SK-N-DZ (cell line): ENCODE measurements around the gene B4GALT6.

ENCODE experiments used
- DNase-seq: peaks from one replicate; pipeline ENCODE4 v3.0.0-alpha.2; 2015; ENCODE audit warnings: low spot score

The B4GALT6 gene

GRCh38 chr18:31694297-31694696, 9.9 kb upstream of the B4GALT6 start:
- no peak for DNase-seq

DNA sequence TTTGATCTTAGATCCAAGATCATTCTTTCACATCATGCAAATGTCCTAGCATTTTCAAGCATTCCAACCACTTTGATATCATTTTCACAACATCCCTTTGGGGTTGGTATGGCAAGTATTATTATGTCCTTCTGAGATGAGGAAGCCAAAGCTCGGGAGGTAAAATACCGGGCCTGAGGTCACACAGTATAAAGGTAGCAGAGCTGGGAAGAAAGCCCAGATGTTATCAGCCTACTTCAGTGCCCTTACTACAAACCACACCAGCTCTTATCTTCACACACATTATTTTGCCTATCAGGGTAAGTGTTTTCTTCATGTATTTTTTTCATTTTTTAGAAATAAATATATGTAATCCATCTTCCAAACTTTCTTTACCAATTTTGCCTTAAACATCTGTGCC, 4.2 kb upstream of the B4GALT6 start:
- DNase-seq, result no peak

- DNase-seq, result no peak
Measured at GRCh38 chr18:31686986-31687928, 2.9 kb upstream of the B4GALT6 start.

DNA sequence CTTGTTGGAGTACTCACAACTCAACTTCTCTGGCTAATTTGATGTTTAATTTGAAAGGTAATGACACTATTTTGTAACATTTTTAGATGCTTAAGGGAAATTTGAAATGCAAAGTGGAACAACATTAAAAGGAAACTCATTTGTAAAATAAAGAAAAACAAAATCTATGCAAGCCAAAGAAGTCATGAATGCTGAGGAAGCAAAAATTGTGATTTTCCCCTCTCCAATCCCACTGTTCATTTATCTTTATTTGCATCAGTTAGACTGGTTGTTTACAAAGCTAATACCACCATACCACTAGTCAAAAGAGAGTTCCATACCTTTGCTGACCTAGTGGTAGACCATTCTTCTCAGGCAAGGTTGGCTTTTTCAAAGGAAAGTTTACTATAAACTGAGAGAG, 2.2 kb upstream of the B4GALT6 start:
- no peak for DNase-seq

DNA sequence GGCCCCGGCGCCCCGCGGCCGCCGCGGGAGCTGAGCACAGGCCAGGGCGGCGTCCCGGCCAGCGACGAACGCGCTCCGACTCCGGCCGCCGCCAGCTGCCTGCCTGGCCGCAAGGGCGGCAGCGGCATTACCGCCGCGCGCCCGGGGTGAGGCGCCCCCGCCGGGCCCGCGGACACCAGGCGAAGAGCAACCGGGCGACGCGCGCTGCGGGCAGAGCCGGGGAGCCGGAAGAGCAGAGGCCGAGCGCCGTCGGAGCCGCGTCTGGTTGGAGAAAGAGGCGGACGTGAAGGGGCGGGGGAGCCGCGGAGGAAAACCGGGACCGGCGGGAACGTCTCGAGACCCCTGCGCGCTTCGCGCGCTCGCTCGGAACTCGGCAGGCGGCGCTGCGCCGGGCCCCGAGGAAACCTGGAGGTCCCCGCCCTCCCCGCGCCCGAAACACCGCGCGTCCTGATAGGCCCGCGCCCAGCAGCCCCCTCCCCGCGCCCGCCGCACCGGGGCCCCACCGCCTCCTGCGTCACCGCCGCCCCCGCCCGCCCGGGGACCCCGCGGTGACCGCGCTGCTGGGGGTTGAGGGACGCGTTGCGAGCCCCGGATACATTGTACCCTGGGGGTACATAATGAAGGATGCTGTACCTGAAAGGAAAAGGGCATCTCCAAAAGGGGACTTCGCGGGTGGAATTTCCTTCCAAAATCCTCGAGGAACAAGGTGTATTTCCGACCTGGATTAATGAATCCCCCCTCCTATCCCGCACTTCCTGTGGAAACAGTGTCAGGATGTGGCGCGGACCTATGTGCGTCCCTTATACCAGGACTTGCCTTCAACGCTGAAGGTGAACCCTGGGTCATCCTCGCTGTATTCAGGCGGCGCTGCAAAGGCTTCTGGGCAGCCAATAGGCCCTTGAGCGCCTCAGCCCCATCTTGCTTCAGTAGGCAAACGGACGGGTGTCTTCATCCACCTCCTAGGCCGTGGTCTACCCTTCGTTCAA, 1.0 kb upstream of the B4GALT6 start:
- peak; percentile 86 for DNase-seq

DNA sequence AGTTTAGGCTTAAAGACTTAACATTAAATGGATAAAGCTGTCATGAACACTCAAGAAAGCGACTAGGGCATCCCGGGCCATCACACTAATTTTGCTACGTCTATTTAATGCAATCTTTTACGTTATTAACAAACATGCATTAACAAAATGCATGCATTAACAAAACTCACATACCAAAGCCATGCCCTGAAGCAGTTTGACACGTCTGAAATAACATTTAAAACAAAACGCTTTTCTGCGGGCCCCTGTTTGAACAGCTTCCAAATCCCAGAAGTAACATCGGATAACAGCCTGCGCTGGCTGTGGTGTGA, 458 bp downstream of the B4GALT6 start:
- DNase-seq, result no peak

DNA sequence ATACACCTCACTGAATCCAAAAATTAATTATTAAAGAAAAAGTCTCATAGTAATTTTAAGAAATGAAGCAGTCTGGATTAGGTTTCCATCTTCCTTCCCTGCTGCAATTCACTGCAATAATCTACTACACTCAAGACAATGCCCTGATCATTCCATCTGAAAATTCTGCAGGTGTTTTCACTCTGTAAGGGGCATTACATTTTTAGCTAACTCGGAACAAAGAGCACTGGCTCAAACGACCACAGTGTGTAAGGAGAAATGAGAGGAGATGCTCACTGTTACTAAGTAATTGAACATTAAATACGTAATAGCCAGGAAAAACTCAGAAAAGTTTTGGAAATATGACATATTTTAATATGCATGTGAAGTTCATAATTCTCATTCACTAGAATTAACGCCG, 1.3 kb downstream of the B4GALT6 start:
- no peak for DNase-seq

GRCh38 chr18:31680831-31681568, 3.4 kb downstream of the B4GALT6 start:
- DNase-seq, result no peak

DNA sequence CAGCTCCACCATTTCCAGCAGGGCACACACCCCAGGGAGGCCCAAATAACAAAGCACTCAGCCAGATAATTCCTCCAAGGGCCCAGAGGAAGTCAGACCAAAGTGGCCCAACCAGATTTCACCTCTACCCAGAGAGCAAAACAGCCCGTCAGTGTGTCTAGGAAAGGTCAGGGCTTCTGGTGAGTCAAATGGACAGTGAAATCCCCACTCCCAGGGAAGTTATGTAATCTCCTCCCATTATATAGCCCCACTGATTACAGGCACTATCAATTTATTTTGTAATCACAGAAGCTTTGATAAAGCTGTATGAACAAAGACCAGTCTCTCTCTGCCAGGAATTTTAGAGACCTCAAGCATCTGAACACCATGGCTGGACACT, 4.0 kb downstream of the B4GALT6 start:
- no peak for DNase-seq

DNA sequence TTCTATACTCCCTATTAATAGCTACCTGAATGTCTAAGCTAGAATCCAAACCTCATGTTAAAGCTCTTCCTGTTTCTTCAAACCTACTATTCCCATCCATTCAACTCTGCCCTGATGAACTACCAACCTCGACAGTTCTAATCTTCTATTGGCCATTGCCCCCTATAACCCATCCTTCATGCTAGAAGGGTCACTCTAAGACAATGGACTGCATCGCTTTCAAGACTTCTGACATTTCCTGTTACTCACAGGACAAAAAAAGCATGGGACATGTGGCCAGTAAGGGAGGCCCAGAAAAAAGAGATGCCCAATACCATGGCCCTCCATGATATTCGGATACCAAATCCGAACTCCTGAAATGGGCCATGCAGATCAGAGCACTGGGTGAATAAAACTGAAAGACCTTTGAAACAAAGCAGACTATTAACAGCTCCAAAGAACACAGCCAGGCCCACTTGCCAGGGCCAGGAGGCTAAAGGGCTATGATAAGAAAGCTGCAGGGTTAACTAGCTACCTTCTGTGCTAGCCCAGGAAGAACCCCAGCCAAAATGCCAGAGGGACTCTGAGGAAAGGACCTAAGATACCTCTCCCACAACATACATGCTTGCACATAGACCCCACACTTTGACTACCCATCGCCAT, 4.5 kb downstream of the B4GALT6 start:
- no peak for DNase-seq

DNA sequence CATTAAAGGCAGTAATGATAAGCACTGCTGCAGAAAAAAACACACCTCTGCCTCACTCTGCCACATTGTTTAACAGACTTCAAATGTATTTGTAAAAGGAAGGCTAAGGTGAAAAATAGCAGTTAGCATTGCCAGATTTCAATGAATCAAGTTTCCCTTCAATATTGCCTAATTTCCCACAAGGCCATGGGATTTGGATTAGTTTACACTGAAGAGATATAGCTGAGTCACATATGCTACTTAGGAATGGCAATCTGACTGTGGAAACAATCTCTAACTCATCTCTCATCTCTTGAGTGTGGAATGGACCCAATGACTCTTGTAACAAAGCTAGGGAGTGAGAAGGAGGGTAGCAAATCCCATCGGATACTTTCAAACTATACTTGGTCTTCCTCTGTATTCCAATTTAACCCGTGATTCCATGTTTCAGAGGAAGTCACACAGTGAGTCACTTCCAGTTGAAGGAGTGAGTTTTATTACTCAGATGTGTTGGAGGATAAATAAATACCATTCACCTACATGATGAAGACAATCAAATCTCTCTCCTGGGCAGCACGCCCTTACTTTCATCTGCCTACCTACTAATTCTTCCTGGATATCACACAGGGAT, 5.1 kb downstream of the B4GALT6 start:
- DNase-seq, result no peak

DNA sequence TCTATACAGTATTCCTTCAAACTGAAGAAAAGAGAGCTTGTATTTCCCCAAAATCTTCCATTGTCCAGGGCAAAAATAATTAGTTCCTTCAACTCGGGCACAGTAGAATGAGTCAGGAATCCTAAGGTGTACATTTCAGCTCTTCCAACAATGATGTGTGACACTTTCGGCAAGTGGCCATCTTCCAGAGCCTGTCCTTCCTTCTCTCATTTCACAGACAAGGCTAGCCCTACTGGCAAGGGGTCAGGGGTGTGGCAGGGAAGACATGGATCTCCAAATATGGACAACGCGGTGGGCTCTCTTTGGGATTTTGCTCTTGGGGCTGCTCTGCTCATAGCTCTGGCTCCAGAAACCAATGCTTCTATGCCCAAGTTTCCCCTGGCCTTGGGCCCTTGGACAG, 6.0 kb downstream of the B4GALT6 start:
- no peak for DNase-seq

DNA sequence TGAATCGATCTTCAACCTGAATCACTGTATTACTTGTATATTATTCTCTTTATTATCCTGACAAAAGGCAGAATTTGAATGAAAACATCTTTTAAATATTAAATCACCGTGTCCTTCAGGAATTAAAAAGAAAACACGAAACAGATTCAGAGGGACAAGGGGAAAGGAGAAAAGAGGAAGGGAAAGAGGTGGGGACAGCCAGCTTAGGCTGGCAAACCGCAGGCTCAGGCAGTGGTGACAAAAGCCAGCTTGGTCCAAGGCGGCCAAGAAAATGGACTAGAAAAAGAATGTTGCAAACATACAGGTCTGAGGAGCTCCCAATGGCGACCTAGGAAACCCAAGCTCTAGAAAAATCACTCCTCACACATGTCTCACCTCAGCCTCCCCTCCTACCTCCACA, 6.8 kb downstream of the B4GALT6 start:
- DNase-seq, result no peak

GRCh38 chr18:31675404-31675803, 9.0 kb downstream of the B4GALT6 start:
- DNase-seq, result no peak

GRCh38 chr18:31672628-31673135, 11.7 kb downstream of the B4GALT6 start:
- no peak for DNase-seq

GRCh38 chr18:31671951-31672350, 12.4 kb downstream of the B4GALT6 start:
- no peak for DNase-seq

- DNase-seq, result no peak
Measured at GRCh38 chr18:31669541-31669940, 14.8 kb downstream of the B4GALT6 start.

- no peak for DNase-seq
Measured at GRCh38 chr18:31667185-31667584, 17.2 kb downstream of the B4GALT6 start.

DNA sequence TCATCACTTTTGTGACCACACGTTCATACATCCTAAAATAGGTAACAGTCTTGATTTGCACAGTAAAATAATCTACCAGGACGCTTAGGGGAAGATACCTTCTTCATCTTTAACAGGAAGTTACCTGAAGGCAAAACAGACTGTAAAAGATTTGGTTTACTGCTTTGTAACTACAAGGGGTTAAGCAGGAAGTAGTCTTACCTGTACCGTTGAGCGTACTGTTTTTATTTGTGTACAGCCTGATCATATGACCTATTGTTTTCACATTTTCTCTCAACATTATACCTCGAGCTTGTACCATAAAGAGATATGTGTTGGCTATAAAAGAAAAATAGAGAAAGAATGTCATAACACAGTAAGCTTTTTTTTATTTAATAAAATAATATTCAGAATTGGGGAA, 18.3 kb downstream of the B4GALT6 start:
- DNase-seq, result no peak

DNA sequence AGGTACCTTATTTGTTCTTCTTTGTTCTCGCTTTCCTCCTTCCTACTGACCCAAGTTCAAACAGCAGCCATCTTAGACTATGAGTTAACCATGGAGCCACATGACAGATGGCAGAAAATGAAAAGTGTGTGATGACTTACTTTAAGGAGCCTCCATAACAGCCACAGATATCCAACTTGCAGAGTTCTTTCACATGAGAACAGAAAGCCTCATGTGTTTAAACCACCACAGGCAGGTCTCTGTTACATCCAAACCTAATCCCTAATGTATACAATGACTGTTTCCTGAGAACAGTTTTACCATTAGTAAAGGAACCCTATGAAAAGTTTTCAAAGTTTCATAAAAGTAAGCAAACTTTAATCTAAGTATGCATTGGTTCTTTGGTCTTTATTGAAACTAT, 20.3 kb downstream of the B4GALT6 start:
- DNase-seq, result no peak

GRCh38 chr18:31661965-31662364, 22.4 kb downstream of the B4GALT6 start:
- DNase-seq, result no peak
